Measurements from ENCODE around the gene PTPRF.

Gene PTPRF

DNA sequence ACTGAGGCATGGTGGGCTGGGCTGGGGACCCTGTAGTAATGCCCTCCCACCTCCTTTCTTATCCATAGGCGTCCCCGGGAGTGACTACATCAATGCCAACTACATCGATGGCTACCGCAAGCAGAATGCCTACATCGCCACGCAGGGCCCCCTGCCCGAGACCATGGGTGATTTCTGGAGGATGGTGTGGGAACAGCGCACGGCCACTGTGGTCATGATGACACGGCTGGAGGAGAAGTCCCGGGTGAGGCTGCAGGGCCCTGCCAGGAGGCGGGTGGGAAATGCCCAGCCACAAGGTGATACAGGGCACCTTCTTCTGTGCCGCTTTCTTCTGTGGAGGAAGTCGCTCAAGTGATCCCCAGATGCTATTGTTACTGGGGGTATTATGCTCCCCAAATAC, 87.0 kb downstream of the PTPRF start:
- no peak overlapping the region for H2AFZ ChIP-seq (ENCODE audit: low read depth, low read length)
- H3K4me3 ChIP-seq (ENCODE audit: low read depth in 1 of 2, low read length in 2 of 2) = no peak overlapping the region
- TF ChIP-seq, protein P1, sequence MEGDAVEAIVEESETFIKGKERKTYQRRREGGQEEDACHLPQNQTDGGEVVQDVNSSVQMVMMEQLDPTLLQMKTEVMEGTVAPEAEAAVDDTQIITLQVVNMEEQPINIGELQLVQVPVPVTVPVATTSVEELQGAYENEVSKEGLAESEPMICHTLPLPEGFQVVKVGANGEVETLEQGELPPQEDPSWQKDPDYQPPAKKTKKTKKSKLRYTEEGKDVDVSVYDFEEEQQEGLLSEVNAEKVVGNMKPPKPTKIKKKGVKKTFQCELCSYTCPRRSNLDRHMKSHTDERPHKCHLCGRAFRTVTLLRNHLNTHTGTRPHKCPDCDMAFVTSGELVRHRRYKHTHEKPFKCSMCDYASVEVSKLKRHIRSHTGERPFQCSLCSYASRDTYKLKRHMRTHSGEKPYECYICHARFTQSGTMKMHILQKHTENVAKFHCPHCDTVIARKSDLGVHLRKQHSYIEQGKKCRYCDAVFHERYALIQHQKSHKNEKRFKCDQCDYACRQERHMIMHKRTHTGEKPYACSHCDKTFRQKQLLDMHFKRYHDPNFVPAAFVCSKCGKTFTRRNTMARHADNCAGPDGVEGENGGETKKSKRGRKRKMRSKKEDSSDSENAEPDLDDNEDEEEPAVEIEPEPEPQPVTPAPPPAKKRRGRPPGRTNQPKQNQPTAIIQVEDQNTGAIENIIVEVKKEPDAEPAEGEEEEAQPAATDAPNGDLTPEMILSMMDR (IDR thresholded peaks at IDR 0.05; ENCODE audit: borderline replicate concordance, extremely low read depth, low read length, poor library complexity, severe bottlenecking) = no peak
- TF ChIP-seq EZH2 (IDR thresholded peaks at IDR 0.05; ENCODE audit: borderline replicate concordance, low read depth, low read length, severe bottlenecking) = no peak
- H4K20me1 ChIP-seq (ENCODE audit: insufficient read depth, low read length) = no peaks in the 10 kb centered on the region
- H3K9me3 ChIP-seq (ENCODE audit: insufficient read depth, low read length, severe bottlenecking) = no peaks in the 10 kb centered on the region
- no peaks in the 10 kb centered on the region for H3K27me3 ChIP-seq (ENCODE audit: insufficient read depth, low read length, poor library complexity)
- ATAC-seq (ENCODE audit: insufficient read depth, low read depth) = no peak
- no peak overlapping the region for H3K9ac ChIP-seq (ENCODE audit: low read depth, low read length)
- no peaks in the 10 kb centered on the region for H3K4me1 ChIP-seq (ENCODE audit: insufficient read depth, low read length)
- H3K4me2 ChIP-seq (ENCODE audit: insufficient read depth, low read length) = no peak overlapping the region
- H3K36me3 ChIP-seq (ENCODE audit: insufficient read depth, low read length) = no peaks in the 10 kb centered on the region
- H3K79me2 ChIP-seq (ENCODE audit: insufficient read depth, low read length) = no peaks in the 10 kb centered on the region
- no peak for DNase-seq
- no peak overlapping the region for H3K27ac ChIP-seq (ENCODE audit: low read length)

DNA sequence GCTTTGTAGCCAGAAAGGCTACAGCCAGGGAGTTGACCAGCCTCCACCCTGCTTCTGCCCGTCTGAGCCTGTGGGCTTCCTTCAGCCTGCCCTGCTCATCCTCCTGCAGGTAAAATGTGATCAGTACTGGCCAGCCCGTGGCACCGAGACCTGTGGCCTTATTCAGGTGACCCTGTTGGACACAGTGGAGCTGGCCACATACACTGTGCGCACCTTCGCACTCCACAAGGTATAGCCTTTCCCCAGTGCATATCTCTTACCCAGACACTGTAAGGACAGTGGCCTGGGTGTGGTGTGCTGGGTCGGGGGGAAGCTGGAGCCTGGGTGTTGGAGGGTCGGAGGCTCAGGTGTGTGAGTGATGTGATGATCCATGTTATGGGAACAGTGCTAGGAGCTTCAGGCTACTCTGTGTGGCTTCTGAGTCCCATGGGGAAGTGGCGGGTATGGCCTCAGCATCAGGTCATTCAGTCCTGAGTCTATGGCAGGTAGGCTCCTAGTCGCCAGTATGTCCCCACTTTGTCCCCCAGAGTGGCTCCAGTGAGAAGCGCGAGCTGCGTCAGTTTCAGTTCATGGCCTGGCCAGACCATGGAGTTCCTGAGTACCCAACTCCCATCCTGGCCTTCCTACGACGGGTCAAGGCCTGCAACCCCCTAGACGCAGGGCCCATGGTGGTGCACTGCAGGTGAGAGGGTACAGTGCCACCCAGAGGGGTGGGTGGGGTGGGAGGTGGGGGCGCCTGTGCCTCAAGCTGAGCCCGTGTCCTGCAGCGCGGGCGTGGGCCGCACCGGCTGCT, 88.0 kb downstream of the PTPRF start:
- no peak overlapping the region for H3K27ac ChIP-seq (ENCODE audit: low read length)
- no peak overlapping the region for H3K9ac ChIP-seq (ENCODE audit: low read depth, low read length)
- H4K20me1 ChIP-seq (ENCODE audit: insufficient read depth, low read length) = no peaks in the 10 kb centered on the region
- ATAC-seq (ENCODE audit: insufficient read depth, low read depth) = no peak
- H3K9me3 ChIP-seq (ENCODE audit: insufficient read depth, low read length, severe bottlenecking) = no peaks in the 10 kb centered on the region
- DNase-seq = no peak
- H3K36me3 ChIP-seq (ENCODE audit: insufficient read depth, low read length) = no peaks in the 10 kb centered on the region
- no peak overlapping the region for H3K4me2 ChIP-seq (ENCODE audit: insufficient read depth, low read length)
- H3K27me3 ChIP-seq (ENCODE audit: insufficient read depth, low read length, poor library complexity) = no peaks in the 10 kb centered on the region
- no peak overlapping the region for H2AFZ ChIP-seq (ENCODE audit: low read depth, low read length)
- TF ChIP-seq, protein P1 (IDR thresholded peaks at IDR 0.05; ENCODE audit: borderline replicate concordance, extremely low read depth, low read length, poor library complexity, severe bottlenecking) = no peak
- no peaks in the 10 kb centered on the region for H3K4me1 ChIP-seq (ENCODE audit: insufficient read depth, low read length)
- H3K4me3 ChIP-seq (ENCODE audit: low read depth in 1 of 2, low read length in 2 of 2) = no peak overlapping the region
- H3K79me2 ChIP-seq (ENCODE audit: insufficient read depth, low read length) = no peaks in the 10 kb centered on the region

DNA sequence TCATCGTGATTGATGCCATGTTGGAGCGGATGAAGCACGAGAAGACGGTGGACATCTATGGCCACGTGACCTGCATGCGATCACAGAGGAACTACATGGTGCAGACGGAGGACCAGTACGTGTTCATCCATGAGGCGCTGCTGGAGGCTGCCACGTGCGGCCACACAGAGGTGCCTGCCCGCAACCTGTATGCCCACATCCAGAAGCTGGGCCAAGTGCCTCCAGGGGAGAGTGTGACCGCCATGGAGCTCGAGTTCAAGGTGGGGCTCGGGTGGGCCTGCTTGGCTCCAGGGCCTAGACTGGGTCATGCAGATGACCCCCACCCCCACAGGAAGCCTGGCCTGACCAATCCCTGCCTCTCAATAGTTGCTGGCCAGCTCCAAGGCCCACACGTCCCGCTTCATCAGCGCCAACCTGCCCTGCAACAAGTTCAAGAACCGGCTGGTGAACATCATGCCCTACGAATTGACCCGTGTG, 88.7 kb downstream of the PTPRF start:
- H4K20me1 ChIP-seq (ENCODE audit: insufficient read depth, low read length) = no peaks in the 10 kb centered on the region
- H3K4me2 ChIP-seq (ENCODE audit: insufficient read depth, low read length) = no peak overlapping the region
- TF ChIP-seq, protein P1 (IDR thresholded peaks at IDR 0.05; ENCODE audit: borderline replicate concordance, extremely low read depth, low read length, poor library complexity, severe bottlenecking) = no peak
- no peak for TF ChIP-seq EZH2 (IDR thresholded peaks at IDR 0.05; ENCODE audit: borderline replicate concordance, low read depth, low read length, severe bottlenecking)
- no peaks in the 10 kb centered on the region for H3K27me3 ChIP-seq (ENCODE audit: insufficient read depth, low read length, poor library complexity)
- H3K4me1 ChIP-seq (ENCODE audit: insufficient read depth, low read length) = no peaks in the 10 kb centered on the region
- no peaks in the 10 kb centered on the region for H3K36me3 ChIP-seq (ENCODE audit: insufficient read depth, low read length)
- no peaks in the 10 kb centered on the region for H3K9me3 ChIP-seq (ENCODE audit: insufficient read depth, low read length, severe bottlenecking)
- ATAC-seq (ENCODE audit: insufficient read depth, low read depth) (no peak), DNase-seq (no peak)
- no peak overlapping the region for H2AFZ ChIP-seq (ENCODE audit: low read depth, low read length)
- no peaks in the 10 kb centered on the region for H3K79me2 ChIP-seq (ENCODE audit: insufficient read depth, low read length)
- H3K4me3 ChIP-seq (ENCODE audit: low read depth in 1 of 2, low read length in 2 of 2) = no peak overlapping the region
- H3K27ac ChIP-seq (ENCODE audit: low read length) = no peak overlapping the region
- no peak overlapping the region for H3K9ac ChIP-seq (ENCODE audit: low read depth, low read length)
